HepG2 (cell line): ENCODE measurements around the gene EGR4. TPM values are rescaled to one million over a fixed set of nuclear protein-coding genes. Genes with fewer than 3 reads are reported as not detected.

Experiments used
- AHDC1 ChIP-seq: sonication (generic); formaldehyde crosslinking; IDR thresholded peaks from 2 replicates; pipeline ENCODE4 v1.5.1; 2020; ENCODE audit warnings: mild to moderate bottlenecking, missing genetic modification reagents, borderline replicate concordance
- ARID4A ChIP-seq: sonication (generic); formaldehyde crosslinking; IDR thresholded peaks from 2 replicates; pipeline ENCODE4 v1.5.0; 2020; ENCODE audit warnings: mild to moderate bottlenecking, missing genetic modification reagents, borderline replicate concordance
- DMAP1 ChIP-seq: IDR thresholded peaks from 2 replicates; pipeline ENCODE4 v1.6.1; 2016
- ELF4 ChIP-seq: sonication (generic); formaldehyde crosslinking; IDR thresholded peaks from 2 replicates; pipeline ENCODE4 v1.5.0; 2020; ENCODE audit warnings: missing genetic modification reagents, mild to moderate bottlenecking, moderate library complexity, borderline replicate concordance
- GFI1 ChIP-seq: sonication (generic); formaldehyde crosslinking; IDR thresholded peaks from 2 replicates; pipeline ENCODE4 v1.5.0; 2020; ENCODE audit warnings: missing genetic modification reagents, mild to moderate bottlenecking, borderline replicate concordance
- POGK ChIP-seq: sonication (generic); formaldehyde crosslinking; conservative IDR thresholded peaks from 2 replicates; pipeline ENCODE4 v1.8.0; 2022; ENCODE audit warnings: mild to moderate bottlenecking, moderate library complexity, missing genetic modification reagents
- SATB2 ChIP-seq: sonication (generic); formaldehyde crosslinking; IDR thresholded peaks from 2 replicates; pipeline ENCODE4 v1.5.0; 2020; ENCODE audit warnings: missing genetic modification reagents
- TBL1XR1 ChIP-seq: fragments of 150-350 bp; IDR thresholded peaks from 2 replicates; pipeline ENCODE4 v1.6.1; 2014; ENCODE audit warnings: borderline replicate concordance, low read length; ENCODE audit not compliant: partially characterized antibody
- TBP ChIP-seq: sonication (generic); formaldehyde crosslinking; IDR thresholded peaks from 2 replicates; pipeline ENCODE4 v1.5.0; 2020; ENCODE audit warnings: missing genetic modification reagents
- ZNF281 ChIP-seq: sonication (generic); formaldehyde crosslinking; IDR thresholded peaks from 2 replicates; pipeline ENCODE4 v1.4.0; 2020; ENCODE audit warnings: missing genetic modification reagents, borderline replicate concordance
- ZNF607 ChIP-seq: sonication (generic); formaldehyde crosslinking; IDR thresholded peaks from 2 replicates; pipeline ENCODE4 v1.5.1; 2020; ENCODE audit warnings: missing genetic modification reagents, mild to moderate bottlenecking, borderline replicate concordance
- ZNF766 ChIP-seq: sonication (generic); formaldehyde crosslinking; IDR thresholded peaks from 2 replicates; pipeline ENCODE4 v1.5.0; 2020; ENCODE audit warnings: missing genetic modification reagents, borderline replicate concordance
- polyA plus RNA-seq, 8 experiments: library from polyadenylated mRNA; depleted of rRNA in 3 of 8; stranded (reverse) in 7 of 8; unstranded in 1 of 8; fragments of >200 nt; fragmentation: Illumina TruSeq in 4 of 8; extraction: Trizol in 4 of 8; gene quantifications; 2 replicates each; pipeline versions ENCODE4 v1.2.1 to v1.2.3, GENCODE V29; 2011 to 2016; ENCODE audit warnings: low read depth in 4 of 8, missing spikeins in 1 of 8, mixed read lengths in 1 of 8; ENCODE audit not compliant: insufficient read depth in 1 of 8
- total RNA-seq, 5 experiments: library from RNA; depleted of rRNA; stranded (reverse); fragments of >200 nt; fragmentation: Illumina TruSeq; extraction: Trizol; gene quantifications; 2 replicates each; pipeline ENCODE4 v1.2.3, GENCODE V29; 2016; ENCODE audit warnings: low read depth in 1 of 5

Gene EGR4
- total and polyA plus RNA-seq, 2 of the 13 experiments (the other 11 are each of a cell fraction or from before 2014, with no cell fraction given) = not detected

GRCh38 chr2:73284296-73285158 lies 8.8 kb downstream of the EGR4 start, which contains the start of gene FBXO41 (continued):
- TF ChIP-seq ARID4A (no peak; the same call in 1 of the 2 replicates), TBL1XR1 (no peak), SATB2 (no peak), GFI1 (CRISPR knock-in tag) (peak; percentile 56; the same call in 1 of the 2 replicates), ZNF607 (CRISPR knock-in tag) (peak; percentile 69; the same call in 1 of the 2 replicates), POGK (0 out of 2 replicates have a peak, but pooled peaks have one; percentile 44), ZNF766 (no peak), TBP (CRISPR knock-in tag) (0 out of 2 replicates have a peak, but pooled peaks have one; percentile 25), ELF4 (CRISPR knock-in tag) (no peak), ZNF281 (CRISPR knock-in tag) (peak; percentile 59; the same call in 1 of the 2 replicates), DMAP1 (peak; percentile 49; the same call in 1 of the 2 replicates), AHDC1 (no peak)
